ENCODE measurements around the gene GALNT7.
A peak's percentile ranks its signal among the peaks of the same experiment; 100 is the strongest.

Gene GALNT7

GRCh38 chr4:173270312-173271027, 101.9 kb downstream of the GALNT7 start:
- peak; percentile 7 for DNase-seq

- DNase-seq = no peak
Observed at GRCh38 chr4:173272314-173272713, 103.7 kb downstream of the GALNT7 start.

DNA sequence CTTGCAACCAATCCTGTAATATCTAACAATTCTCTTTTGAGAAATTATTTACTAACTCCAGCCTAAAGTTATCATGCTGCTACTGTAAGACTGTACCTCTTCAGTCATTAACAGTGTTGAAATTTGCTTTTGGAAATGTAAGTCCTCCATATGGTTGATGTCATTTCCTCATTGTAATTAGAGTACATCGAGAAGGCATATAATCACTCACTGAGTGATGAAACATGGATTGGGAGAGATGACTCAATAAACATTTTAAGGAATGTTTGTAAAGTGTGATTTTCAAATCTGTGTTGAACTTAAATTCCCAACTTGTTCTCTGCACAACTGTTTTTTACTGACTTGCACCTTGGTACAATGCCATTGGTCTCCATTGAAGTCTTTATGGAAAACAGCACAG, 104.4 kb downstream of the GALNT7 start:
- DNase-seq = peak; percentile 62

DNA sequence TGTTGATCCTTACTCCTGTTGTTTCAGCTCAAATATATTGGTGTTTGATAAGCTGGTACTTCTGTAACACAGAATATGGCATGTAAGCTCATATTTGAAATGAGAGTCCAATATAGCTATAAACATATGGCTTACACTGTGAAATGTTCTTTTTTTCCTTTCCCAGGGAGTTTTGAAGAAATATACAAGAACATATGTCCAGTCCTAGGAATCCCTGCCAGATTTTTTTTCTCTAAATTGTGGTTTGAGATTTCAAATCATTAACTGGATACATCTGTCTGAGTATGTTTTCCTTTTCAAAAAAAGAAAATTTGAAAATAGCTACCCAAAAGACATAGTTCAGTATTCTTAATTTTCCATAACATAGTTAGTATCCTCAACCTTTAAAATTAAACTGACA, 105.3 kb downstream of the GALNT7 start:
- peak; percentile 61 for DNase-seq

DNA sequence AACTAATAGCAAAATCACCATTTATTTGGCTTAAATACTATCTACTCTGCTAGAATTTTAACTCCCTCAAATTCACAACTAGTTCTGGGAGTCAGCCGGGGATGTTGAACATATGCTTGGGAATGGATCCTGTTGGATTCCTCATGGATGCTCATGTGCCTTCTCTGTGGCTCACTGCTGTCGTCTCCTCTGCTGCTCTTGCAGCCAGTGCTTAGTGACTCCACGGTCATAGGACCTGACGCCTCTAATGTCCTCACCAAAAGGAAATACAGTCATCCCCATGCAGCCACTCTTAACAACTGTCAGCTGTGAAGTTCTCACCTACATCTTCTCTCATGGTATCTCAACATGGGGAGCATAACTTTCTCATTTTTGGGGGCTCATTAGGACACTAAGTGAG, 106.1 kb downstream of the GALNT7 start:
- DNase-seq = no peak

- no peak for DNase-seq
Observed at GRCh38 chr4:173275150-173275549, 106.5 kb downstream of the GALNT7 start.

GRCh38 chr4:173277340-173277739, 108.7 kb downstream of the GALNT7 start:
- DNase-seq = no peak

DNA sequence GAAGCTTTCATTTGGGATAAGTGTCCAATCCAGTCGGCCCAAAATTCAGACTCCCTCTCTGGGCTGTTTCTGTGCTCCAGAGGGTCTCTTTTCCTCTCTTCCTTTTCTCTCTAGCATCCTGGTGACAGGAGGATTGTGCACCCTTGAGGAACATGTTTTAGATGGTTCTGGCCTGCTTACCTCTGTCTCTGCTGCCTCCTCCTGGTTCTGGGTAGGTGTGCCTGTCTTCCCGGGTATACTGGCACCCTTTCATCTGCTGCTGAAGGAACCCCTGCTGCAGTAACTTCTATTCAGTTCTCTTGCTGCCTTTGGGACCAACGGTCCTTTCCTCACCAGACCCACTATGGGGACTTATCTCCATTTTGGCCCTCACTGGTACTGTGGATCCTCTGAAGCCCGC, 112.4 kb downstream of the GALNT7 start:
- no peak for DNase-seq

GRCh38 chr4:173281406-173282255, 113.0 kb downstream of the GALNT7 start:
- no peak for DNase-seq

DNA sequence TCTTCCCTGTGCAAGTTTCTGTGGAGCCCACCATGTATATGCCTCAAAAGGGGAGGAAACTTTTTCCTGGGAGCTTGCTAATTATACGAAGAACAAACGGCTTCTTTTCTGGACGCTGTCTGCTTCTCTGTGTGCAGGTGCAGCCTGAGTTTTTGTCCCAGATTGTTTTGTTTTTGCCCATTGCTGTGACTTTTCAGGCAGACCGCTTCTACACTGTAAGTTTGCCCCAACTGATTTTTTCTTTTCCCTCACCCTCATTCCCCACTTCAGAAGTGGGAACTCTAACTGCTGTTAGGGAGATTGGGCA, 113.6 kb downstream of the GALNT7 start:
- DNase-seq = no peak

GRCh38 chr4:173282626-173283025, 114.0 kb downstream of the GALNT7 start:
- DNase-seq = no peak

GRCh38 chr4:173284463-173284862, 115.9 kb downstream of the GALNT7 start:
- DNase-seq = no peak

DNA sequence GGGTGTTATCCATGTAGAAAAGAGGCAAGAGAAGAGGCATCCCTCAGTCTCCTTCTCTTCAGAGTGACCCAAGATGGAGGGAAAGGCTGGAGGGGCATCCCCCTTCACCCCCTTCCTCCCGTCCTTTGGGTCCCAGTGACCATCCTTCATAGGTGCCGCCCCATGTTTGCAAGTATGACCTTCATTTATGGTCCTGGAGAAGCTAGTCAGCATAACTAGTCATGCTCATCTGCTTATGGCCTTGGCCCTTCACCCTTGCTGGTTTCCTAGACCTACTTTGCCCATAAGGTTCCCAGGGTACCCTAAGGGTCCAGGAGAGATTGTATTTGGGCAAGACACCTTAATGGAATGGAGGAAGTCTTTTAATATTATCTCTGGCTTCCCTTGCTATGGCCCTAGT, 118.9 kb downstream of the GALNT7 start:
- DNase-seq = no peak

DNA sequence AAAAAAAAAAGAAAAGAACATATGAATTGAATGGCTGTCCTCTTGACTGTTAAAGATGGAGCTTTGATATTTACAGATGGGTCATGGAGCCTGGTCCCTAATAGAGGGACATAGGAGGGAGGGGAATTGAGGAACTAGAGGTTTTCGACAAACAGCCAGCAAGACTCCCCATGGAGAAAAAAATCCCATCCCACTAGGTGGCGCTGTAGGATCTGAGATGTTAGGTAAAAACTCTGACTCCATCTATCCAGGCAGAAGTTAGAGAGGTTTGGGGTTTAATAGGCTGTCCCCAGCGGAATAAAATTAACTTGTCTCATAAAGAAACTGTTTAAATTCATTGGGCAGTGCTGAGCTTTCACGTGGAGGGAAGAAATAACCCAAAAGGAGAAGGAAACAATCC, 119.7 kb downstream of the GALNT7 start:
- DNase-seq = peak; percentile 54

- DNase-seq = no peak
Observed at GRCh38 chr4:173288698-173289352, 120.2 kb downstream of the GALNT7 start.

- no peak for DNase-seq
Observed at GRCh38 chr4:173289353-173289727, 120.7 kb downstream of the GALNT7 start.

- DNase-seq = no peak
Observed at GRCh38 chr4:173291899-173292298, 123.3 kb downstream of the GALNT7 start.

GRCh38 chr4:173293663-173294062, 125.1 kb downstream of the GALNT7 start:
- DNase-seq = no peak

DNA sequence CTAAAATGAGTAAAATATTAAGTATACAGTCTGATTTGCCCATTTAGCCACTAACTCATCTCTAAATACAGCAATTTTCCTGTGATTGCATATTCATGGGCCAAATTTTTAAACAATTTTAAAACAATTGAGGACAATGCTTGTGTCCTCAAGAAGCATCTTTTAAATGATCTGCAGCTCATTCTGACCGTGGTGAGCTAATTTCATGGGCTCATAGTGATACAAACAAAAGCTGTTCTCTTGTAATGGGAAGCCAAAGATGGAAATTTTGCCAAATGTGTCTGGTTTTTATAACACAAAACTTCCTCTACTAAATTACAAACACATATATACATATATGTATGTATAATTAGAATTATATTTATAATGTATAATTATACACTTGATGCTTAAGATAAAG, 125.8 kb downstream of the GALNT7 start:
- DNase-seq = no peak

DNA sequence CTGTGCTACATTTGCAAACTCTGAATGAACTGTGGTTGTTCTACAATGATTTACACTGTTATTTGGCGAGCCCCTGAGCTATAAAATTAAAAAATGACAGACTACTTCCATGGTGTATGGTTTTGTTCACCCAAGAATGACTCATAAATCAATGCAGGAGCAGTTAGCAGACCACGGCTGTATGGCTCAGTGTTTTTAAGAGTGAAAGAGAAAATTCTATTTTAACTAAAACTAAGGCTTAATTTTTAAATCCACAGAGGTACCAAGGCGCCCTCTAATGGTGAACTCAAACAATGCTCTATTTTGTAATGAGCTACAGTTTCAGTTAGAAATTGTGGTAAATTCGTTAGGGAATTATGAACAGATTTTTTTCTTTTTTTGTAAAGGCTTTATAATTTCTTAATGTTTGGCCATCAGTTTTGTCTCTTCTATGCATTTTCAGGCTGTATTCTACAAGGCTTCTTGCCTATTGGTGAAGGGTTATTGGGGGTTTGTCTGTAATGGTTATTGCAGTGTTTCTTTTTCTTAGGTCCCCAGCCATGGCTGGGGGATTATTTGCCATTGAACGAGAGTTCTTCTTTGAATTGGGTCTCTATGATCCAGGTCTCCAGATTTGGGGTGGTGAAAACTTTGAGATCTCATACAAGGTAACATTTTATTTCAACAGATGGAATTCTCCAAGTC, 133.0 kb downstream of the GALNT7 start:
- DNase-seq = peak; percentile 85

- DNase-seq = no peak
Observed at GRCh38 chr4:173307778-173308177, 139.2 kb downstream of the GALNT7 start.

- DNase-seq = no peak
Observed at GRCh38 chr4:173311368-173311767, 142.8 kb downstream of the GALNT7 start.

DNA sequence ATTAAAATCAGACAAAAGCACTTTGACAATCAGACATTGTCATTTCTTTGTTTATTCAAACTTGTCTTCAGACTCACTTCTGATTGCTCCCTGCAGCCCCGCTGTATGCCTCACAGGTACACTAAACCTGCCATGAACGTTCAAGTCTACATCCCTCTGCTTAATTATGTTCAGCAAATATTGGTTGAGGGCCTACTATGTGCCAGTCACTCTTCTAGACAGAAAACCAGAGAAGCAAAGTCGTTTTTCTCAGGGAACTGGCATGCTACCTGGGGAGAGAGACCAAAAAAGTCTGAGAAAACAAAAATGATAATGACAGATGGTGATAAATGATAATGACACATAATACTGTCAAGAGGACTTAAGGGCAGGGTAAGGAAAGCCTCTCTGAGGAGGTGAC, 146.1 kb downstream of the GALNT7 start:
- no peak for DNase-seq

DNA sequence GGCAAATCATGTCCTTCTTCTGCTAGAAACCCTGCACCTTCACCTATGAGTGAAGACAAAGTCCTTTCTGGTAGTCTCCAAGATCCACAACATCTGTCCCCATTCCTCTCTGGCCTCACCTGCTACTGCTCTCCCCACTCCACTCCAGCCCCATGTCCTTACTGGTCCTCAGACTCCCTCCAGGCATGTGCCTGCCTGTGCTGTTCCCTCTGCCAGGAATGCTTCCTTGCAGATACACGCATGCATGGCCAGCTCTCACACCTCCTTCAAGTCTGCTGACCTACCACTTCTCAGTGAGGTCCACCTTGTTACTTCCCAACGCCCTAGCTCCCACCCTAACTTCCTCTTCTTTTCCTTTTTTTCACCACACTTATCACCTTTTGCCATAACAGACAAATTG, 147.4 kb downstream of the GALNT7 start:
- no peak for DNase-seq
